GM18873 (cell line): ENCODE data around the gene NEAT1.

Source experiments
- ATAC-seq: cut with Tn5 transposase; IDR thresholded peaks from one replicate; pipeline ENCODE4 v1.9.1; 2021; ENCODE audit warnings: mild to moderate bottlenecking, moderate library complexity, moderate number of reproducible peaks; ENCODE audit not compliant: unreplicated experiment, low FRiP score

The NEAT1 gene

DNA sequence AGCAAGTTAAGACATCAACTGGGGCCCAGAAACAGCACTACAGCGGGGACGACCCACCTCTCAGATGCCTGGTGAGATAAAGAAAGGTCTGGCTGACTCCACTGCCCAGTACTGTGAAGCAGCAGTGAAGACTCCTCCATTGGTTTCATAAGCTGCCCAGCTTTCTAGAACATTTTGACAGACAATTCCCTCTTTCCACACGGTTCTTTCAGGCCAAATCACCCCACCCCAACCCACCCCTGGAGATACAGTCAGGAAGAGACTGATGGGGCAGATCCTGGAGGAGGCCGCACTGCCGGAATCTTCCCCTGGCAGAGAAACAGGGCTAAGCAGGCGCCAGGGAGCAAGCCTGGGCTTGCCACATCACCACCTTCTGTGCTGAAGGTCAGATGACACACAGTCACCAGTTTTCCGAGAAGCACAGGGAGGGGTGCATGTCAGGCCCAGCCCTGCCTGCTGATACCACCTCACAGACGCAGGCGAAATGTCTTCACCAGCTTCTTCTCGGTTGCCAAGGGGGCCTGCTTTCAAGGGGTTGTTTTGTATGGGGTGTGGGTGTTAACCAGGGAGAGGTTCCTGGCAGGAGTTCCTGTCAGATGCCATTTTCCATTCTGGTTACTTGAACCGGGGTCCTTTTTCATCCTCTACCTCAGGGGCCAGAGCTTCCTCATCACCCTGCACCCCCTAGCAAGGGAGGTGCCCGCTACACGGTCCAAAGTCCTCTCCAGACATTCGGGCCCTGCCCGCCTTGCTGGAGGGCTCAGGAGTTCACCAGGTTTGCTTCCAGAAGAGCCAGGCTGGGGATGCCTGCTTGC is 1.4 kb upstream of the NEAT1 start:
- ATAC-seq: no peak

DNA sequence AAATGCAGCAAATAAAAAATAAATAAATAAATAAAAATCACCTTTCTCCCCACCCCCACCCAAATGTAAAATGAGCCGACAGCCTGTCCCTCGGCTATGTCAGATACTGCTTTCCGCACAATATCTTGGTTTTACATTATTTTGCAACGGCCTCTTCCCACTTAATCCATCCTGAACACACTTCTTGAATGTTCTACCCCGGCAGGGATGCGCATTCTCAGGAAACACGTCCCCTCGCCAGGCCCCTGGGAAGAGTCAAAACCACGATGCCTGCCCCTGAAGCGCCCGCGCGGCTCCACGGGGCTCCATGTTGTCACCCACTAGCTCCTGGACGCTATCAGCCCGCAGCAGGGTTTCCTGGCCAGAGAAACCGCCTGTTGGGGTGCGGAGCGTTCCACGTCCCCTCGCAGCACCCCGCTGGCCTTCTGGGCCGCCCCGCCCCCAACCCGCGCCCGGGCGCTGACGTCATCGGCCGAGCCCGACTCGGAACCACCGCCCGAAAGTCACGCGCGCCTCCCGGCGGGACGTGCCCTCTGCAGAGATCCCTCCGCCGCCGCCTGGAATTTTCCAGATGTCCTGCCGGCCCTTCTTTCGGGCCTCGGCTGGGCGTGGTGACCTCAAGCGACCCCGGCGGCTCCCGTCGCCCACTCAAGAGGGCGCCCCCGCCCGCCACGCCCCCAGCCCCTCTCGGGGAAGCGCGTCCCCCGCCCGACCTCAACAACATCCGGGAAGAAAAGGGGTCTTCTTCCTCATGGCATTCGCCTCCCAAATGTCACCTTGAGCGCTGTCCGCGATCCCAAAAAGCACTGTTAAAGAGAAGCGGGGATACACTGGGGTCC is 585 bp upstream of the NEAT1 start:
- no peak for ATAC-seq

DNA sequence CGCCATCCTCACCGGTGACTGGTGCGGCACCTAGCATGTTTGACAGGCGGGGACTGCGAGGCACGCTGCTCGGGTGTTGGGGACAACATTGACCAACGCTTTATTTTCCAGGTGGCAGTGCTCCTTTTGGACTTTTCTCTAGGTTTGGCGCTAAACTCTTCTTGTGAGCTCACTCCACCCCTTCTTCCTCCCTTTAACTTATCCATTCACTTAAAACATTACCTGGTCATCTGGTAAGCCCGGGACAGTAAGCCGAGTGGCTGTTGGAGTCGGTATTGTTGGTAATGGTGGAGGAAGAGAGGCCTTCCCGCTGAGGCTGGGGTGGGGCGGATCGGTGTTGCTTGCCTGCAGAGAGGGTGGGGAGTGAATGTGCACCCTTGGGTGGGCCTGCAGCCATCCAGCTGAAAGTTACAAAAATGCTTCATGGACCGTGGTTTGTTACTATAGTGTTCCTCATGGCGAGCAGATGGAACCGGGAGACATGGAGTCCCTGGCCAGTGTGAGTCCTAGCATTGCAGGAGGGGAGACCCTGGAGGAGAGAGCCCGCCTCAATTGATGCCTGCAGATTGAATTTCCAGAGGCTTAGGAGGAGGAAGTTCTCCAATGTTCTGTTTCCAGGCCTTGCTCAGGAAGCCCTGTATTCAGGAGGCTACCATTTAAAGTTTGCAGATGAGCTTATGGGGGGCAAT is 1.1 kb downstream of the NEAT1 start:
- no peak for ATAC-seq

DNA sequence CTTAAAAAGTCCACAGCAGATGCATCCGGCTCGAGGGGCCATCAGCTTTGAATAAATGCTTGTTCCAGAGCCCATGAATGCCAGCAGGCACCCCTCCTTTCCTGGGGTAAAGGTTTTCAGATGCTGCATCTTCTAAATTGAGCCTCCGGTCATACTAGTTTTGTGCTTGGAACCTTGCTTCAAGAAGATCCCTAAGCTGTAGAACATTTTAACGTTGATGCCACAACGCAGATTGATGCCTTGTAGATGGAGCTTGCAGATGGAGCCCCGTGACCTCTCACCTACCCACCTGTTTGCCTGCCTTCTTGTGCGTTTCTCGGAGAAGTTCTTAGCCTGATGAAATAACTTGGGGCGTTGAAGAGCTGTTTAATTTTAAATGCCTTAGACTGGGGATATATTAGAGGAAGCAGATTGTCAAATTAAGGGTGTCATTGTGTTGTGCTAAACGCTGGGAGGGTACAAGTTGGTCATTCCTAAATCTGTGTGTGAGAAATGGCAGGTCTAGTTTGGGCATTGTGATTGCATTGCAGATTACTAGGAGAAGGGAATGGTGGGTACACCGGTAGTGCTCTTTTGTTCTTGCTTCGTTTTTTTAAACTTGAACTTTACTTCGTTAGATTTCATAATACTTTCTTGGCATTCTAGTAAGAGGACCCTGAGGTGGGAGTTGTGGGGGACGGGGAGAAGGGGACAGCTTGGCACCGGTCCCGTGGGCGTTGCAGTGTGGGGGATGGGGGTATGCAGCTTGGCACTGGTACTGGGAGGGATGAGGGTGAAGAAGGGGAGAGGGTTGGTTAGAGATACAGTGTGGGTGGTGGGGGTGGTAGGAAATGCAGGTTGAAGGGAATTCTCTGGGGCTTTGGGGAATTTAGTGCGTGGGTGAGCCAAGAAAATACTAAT is 1.9 kb downstream of the NEAT1 start:
- ATAC-seq: no peak

DNA sequence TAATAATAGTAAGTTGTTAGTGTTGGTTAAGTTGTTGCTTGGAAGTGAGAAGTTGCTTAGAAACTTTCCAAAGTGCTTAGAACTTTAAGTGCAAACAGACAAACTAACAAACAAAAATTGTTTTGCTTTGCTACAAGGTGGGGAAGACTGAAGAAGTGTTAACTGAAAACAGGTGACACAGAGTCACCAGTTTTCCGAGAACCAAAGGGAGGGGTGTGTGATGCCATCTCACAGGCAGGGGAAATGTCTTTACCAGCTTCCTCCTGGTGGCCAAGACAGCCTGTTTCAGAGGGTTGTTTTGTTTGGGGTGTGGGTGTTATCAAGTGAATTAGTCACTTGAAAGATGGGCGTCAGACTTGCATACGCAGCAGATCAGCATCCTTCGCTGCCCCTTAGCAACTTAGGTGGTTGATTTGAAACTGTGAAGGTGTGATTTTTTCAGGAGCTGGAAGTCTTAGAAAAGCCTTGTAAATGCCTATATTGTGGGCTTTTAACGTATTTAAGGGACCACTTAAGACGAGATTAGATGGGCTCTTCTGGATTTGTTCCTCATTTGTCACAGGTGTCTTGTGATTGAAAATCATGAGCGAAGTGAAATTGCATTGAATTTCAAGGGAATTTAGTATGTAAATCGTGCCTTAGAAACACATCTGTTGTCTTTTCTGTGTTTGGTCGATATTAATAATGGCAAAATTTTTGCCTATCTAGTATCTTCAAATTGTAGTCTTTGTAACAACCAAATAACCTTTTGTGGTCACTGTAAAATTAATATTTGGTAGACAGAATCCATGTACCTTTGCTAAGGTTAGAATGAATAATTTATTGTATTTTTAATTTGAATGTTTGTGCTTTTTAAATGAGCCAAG is 2.7 kb downstream of the NEAT1 start:
- no peak for ATAC-seq

DNA sequence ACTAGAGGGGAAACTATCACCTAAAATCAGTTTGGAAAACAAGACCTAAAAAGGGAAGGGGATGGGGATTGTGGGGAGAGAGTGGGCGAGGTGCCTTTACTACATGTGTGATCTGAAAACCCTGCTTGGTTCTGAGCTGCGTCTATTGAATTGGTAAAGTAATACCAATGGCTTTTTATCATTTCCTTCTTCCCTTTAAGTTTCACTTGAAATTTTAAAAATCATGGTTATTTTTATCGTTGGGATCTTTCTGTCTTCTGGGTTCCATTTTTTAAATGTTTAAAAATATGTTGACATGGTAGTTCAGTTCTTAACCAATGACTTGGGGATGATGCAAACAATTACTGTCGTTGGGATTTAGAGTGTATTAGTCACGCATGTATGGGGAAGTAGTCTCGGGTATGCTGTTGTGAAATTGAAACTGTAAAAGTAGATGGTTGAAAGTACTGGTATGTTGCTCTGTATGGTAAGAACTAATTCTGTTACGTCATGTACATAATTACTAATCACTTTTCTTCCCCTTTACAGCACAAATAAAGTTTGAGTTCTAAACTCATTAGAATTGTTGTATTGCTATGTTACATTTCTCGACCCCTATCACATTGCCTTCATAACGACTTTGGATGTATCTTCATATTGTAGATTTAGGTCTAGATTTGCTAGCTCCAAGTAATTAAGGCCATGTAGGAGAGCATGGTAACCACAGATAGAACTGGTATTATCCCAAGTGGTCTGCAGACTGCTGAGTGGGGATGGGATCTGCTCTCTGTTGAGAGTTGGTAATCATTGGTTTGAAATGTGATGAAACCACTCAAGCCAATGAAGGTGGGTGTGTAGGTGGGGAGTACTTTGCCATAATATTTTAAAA is 3.6 kb downstream of the NEAT1 start:
- no peak for ATAC-seq

DNA sequence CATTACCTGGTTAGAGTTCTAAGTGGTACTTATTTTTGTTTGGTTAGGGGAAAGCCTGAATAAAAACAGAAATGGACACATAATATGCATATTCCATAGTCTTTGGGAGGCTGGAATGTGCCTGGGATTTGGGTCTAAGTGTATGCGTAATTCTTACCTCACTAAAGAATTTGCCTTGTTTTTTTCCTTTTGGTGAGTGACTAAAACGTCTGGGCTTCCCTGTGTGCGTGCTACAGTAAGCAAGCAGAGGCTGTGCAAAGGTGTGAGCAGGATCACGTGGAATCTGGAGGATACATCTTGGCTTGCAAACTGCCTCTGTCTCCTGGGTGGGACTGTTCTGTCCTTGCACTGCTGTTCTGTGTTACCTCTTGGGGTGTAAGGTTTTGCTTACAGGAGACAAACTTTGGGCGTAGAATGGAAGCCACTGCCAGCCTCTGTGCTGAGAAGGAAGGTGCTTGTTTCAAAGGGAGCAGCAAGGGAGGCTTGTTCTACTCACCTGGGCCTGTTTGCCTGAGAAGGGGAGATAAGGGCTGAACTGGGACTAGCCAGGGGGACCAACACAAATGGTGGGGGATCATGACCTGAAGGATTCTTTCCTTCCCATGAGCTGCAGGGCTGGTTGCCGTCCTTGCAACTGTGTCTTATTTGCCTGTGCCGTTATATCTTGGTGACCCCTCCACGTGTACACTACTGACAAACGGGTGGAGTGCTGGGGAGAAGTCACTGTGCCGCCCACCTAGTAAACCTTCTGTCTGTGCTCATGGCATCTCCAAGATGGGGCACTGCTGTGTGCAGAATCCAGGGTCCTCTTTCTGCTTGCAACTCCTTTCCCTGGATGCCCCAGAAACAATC is 4.5 kb downstream of the NEAT1 start:
- ATAC-seq: no peak

DNA sequence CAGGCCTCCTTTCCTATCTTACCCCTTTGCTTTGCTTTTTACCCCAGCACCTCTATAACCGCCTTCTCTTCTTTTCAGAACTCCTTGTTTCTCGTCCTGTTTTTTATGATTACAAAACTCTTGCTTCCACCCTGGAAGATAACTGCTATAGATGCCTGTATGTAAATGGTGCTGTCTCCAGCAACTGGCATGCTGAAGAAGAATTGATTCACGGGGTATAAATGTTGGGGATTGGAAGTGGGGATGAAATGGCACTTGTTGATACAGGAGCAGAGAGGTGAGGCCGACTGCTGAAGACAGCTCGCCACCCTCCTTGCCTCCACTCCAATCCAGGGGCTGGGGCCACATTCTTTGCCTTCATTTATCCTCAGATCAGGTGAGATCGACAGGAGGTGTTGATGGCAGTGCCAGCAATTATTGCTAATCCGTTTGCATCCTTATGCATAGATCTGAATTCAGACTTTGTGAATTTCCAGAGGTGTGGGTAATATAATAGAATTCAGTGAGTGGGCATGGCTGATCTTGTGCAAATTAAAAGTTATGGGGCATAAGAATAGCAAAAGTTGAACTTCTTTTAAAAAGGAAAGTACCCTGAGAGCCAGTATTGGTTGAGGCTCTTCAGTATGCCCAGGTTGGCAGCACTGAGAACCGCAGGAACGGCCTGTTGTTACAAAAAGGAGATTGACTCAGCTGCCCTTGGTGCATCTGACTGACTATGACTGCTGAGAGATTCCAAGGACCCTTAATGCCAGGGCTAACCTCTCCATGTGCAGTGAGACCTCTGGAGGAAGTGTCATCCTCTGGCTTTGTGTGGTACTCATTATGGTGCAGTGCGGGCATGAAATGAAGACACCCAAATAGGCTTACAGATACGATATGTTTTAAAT is 5.3 kb downstream of the NEAT1 start:
- no peak for ATAC-seq

DNA sequence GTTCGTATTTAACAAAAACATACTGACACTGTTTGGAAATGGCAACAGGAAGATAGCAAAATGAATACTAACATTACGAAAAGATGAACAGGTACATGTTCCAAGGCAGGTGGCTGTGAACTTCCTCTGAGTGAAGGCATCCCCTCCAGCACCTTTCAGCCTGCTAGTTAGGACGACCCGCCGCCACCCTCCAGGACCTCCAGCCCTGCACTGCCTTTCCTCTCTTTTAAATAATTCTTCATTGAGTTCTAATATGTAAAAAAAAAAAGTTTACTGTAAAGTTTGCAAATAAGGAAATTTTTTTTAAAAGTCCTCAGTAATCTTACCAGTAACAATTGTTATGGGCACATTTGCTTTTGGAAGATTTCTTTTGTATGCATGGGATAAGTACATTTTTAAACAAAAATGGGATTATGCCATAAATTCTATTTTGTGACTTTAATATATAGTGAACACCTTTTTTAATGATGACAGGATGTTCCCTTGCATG is 6.0 kb downstream of the NEAT1 start:
- ATAC-seq: no peak

DNA sequence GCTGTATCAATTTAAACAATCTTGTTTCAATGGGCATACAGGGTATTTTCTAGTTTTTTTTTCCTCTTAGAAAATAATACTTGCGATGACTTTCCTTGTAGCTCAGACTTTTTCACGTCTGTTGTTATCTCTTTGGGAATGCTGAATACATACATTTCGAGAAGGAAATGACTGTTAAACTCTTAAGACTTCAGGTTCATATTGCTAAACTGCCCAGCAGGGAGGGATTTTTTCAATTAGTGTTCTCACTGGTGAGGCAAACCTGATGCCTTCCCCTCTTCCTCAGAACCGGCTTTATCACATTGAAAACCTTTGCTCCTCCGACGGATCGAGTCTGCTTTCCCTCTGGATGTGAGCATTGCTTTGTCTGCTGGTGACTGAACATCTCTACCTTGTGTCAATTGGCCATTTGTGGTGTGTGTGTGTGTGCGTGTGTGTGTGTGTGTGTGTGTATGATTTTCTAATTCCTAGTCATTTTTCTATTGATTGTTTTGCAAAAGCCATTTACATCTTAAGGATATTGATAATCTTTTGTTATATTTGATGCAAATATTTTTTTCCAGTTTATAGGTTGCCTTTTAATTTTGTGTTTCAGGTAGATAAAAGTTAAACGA is 6.6 kb downstream of the NEAT1 start:
- no peak for ATAC-seq

DNA sequence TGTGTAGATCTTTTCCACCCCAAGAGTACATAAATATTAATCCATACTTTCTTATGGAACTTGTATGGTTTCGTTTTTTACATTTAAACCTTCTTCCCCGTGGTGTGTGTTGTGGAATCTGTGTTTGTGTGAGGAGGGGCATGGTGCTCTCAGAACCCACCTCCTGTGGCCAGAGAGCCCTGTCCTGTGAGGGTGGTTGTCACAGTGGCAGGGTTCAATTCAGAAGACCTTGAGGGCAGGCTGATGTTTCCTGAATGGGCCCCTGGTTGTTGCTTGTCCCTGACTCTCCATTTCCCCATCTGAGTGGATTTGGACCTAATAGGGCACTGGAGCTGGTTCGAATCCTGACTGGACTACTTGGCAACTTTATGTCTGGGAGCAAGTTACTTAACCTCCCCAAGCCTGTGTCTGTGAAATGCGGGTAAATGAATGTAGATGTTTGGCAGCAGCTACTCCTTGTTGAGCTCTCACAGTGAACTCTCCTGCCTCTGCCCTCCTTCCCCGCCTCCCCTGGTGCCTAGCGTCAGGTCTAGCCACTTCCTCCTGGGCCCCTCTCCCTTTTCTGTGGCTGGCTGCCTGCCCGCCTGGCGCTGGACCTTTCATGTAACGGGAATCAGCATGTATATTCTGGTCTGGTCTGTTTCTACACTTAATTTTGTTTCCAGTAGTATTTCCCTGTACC is 7.3 kb downstream of the NEAT1 start:
- ATAC-seq: no peak

DNA sequence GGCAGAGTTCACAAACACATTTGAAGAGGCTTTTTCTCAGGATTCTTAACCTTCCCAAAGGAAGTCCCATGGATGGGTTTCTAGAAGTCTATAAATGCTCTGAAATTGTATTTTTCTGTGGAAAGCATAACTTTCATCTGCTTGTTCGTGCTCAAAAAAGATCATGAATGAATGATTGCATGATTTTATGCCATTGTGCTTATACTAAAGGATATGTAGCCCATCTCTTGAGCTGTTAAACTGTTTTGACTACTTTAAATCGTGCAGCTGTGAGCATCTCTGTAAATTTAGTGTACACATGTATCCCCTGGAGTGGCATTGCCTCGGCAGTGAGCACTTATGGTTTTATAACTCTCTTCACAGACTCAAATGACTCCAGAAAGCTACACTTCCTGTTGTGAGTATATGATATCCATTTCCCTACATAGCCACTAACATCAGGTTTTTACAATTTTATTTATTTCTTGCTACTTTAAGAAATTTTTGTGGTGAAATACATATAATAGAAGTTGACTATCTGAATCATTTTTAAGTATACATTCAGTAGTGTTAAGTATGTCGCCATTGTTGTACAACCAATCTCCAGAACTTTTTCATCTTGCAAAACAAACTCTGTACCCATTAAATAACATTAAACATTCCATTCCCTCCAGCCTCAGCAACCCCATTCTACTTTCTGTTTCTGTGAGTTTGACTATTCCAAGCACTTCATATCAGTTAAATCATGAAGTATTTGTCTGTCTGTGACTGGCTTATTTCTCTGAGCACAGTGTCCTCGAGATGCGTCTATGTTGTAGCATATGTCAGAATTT is 8.0 kb downstream of the NEAT1 start:
- ATAC-seq: no peak

DNA sequence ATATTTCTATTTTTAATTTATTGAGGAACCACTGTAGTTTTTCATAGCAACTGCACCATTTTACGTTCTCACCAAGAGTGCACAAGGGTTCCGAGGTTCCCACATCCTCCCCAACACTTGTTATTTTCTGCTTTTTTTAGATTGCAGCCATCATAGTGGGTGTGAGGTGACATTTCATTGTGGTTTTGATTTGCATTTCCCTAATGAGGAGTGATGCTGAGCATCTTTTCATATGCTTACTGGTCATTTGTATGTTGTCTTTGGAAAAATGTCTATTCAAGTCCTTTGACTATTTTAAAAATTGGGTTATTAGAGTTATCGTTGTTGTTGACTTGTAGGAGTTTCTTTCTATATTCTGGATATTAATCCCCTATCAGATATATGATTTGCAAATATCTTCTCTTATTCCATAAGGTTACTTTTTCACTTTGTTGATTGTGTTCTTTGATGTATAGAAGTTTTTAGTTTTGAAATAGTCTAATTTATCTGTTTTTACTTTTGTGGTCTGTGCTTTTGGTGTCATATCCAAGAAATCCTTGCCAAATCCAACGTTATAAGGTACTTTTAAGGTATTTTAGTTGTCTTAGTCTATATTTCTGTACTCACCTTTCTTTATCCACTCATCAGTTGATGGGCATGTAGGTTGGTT is 9.0 kb downstream of the NEAT1 start:
- no peak for ATAC-seq

DNA sequence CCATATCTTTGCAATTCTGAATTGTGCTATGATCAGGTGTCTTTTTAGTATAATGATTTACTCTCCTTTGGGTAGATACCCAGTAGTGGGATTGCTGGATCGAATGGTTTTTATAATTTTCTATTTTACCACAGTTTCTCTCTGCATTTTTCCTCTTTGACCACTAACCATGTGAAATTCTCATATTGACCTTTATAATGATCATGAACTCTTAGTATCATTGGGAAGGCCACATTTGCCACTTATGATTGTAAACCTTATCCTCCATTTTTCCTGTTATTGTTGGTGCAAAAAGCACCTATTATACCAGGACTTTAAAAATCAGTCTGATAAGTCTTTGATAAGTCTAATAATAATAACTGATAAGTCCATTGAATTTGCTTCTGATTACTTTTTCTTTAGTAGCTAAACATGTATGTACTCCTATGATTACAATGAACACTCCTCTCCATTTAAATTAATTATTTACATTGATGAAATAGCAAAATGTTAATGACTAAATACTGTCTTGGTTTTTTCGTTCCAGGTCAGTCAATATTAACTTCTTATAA is 9.6 kb downstream of the NEAT1 start:
- no peak for ATAC-seq
